Choroid plexus epithelial cell (primary cell): ENCODE measurements around the gene C12orf42.

ENCODE experiments used
- DNase-seq: peaks from one replicate; pipeline ENCODE4 v3.0.0-alpha.2; 2010; ENCODE audit warnings: low read depth
- H3K4me3 ChIP-seq: 2 replicates; pipeline ENCODE4 v1.5.1; 2011; ENCODE audit warnings: low read depth, mild to moderate bottlenecking, control low read depth, low read length, moderate library complexity
- TF ChIP-seq, protein P1 (sequence below): conservative IDR thresholded peaks from 2 replicates; pipeline ENCODE4 v1.5.1; 2011; ENCODE audit warnings: low read depth, mild to moderate bottlenecking, control low read depth, inconsistent platforms, low read length, moderate library complexity

The C12orf42 gene

DNA sequence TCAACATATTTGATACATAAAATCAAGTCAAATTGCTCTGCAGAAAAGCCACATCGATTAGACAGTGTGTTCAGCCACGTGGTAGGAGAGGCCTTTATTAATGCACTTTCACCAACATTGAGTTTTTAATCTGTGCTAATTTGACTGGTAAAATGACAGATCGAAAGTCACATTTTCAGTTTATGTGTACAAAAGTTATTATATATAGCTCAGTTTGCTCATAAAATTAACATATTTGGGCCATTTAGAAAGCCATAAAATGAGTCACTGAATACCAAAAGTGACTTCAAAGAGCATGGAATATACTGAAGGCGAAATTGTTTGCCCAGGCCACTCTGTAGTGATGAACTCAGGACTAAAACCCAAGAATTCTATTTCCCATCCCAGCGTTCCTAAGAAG lies 26.0 kb downstream of the C12orf42 start:
- TF ChIP-seq, protein P1, sequence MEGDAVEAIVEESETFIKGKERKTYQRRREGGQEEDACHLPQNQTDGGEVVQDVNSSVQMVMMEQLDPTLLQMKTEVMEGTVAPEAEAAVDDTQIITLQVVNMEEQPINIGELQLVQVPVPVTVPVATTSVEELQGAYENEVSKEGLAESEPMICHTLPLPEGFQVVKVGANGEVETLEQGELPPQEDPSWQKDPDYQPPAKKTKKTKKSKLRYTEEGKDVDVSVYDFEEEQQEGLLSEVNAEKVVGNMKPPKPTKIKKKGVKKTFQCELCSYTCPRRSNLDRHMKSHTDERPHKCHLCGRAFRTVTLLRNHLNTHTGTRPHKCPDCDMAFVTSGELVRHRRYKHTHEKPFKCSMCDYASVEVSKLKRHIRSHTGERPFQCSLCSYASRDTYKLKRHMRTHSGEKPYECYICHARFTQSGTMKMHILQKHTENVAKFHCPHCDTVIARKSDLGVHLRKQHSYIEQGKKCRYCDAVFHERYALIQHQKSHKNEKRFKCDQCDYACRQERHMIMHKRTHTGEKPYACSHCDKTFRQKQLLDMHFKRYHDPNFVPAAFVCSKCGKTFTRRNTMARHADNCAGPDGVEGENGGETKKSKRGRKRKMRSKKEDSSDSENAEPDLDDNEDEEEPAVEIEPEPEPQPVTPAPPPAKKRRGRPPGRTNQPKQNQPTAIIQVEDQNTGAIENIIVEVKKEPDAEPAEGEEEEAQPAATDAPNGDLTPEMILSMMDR = no peak
- DNase-seq = no peak
- H3K4me3 ChIP-seq = no peak overlapping the region

DNA sequence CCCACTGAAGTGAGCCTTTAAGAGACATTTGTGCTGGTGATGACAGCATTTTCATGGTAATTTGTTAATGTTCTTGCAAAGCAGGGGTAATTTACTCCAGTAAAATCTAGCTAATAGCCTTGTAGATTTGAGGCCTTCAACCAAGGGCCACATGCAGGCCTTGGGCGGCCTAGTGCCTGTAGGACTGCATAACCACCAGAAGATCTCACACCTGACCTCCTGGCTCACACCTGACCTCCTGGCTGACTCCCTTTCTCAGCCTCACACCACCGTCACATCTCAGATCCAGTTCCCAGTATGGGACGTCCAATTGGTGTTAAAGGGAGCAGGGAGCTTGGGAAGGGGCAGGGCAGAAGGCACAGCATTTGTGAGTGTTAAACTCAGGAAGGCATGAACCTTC lies 26.9 kb downstream of the C12orf42 start:
- H3K4me3 ChIP-seq = no peak overlapping the region
- no peak for DNase-seq
- TF ChIP-seq, protein P1 = no peak

DNA sequence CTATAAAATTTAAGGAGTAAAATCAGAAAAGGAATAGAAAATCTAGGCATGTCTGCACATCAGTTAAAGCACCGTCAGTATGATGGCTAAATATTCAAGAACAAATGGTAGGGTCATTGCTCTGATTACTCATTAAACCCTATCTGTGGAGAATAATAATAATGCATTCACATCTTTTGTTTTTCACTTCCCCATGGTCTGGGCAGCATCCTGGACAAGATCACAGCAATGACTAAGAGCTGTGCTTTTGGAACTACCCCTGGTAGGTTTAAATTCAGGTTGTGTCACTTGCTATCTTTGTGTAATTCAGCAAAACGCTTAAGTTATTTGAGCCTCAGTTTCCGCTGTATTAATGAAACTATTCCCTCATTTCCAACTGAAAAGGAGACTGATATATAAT lies 33.1 kb downstream of the C12orf42 start:
- H3K4me3 ChIP-seq = no peak overlapping the region
- TF ChIP-seq, protein P1 = no peak
- no peak for DNase-seq

DNA sequence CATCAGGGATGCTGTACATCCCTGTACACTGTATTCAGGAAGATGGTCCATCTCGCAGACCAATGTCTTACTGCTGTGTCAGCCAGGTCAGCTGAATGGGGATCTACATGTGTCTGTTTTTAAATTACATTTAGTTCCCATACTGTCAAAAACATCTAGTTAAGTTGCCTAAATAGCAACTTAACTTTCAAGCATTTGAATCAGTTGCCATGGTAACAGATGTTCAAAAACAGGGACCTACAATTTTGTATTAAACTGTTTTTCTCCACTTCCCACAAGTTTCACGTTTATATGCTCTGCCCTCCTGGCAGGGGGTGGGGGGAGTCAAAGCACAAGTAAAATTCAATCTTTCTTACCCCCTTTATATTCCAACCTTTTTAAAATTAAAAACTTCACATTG lies 38.3 kb downstream of the C12orf42 start:
- TF ChIP-seq, protein P1 = no peak
- no peak overlapping the region for H3K4me3 ChIP-seq
- DNase-seq = no peak

DNA sequence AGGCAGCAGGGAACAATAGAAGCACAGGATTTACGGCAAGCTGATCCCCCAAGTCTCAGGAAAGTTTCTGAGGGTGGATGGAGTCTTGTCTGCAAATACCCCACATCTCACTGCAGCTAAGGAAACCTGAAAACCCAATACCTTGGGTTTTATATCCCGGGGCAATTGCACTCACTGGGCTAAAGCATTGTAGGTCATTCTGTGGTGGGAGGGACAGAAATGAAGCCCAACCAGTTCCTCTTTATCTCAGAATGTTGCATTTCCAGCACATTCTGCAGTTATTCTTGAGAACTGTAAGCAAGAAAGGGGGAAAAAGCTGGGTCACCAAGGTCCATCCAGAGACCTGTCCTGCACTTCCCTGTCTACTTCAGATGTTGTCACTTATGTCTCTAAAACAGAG lies 39.8 kb downstream of the C12orf42 start:
- no peak for DNase-seq
- TF ChIP-seq, protein P1 = no peak
- no peak overlapping the region for H3K4me3 ChIP-seq

DNA sequence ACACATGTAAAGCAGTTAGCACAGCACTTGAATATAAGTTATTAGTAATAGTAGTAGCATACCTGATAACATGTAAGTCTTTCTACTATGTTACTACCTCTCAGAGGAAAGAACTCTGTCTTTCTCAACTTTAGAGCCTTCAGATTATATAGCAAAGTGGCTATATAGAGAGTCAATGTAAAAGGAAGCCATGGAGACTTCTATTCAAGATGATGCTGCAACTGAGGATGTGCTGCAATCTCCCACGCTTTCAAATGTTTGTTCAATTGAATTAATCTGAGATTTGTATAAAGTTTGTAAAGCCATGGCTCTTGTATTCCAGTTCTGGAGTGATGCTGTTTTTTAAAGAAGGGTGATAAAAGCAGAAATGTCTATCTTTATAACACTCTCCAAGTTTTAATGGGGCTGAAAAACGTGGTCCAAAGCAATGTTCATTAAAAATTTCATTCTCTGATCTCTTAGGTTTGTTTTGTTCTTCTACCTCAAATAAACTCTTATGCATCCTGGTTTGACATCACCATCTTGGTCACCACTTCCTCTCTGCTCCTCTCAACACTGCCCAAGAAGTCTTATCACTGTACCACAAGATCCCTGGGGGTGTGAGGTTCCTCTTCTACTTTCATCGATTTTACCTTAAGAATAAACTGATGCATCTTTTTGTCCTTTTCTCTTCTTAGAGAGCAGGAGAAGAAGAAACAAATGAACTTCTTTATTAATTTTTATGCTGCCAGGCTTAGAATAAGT lies 40.6 kb downstream of the C12orf42 start:
- no peak overlapping the region for H3K4me3 ChIP-seq
- no peak for DNase-seq
- TF ChIP-seq, protein P1 = no peak

DNA sequence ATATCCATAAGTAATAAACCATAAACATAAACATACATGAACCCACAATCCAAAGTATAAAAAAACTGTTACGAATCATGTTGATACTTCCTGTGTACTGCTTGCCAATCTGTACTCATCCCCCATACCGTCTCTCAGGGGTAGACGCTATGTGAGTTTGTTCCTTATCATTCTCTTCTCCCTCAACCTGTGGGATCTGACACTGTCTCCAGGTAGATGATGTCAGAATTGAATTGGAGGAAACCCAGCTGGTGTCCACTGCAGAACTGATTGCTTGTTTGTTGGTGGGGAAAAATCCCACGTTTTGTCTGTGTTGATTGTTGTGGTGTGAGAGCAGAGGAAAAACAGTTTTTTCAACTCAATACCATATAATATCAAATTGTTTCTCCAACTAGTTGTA lies 50.8 kb downstream of the C12orf42 start:
- TF ChIP-seq, protein P1 = no peak
- no peak for DNase-seq
- no peak overlapping the region for H3K4me3 ChIP-seq
